IMR-90 (cell line): ENCODE measurements around the gene CDKL4. TPM values are rescaled to one million over a fixed set of nuclear protein-coding genes. Genes with fewer than 3 reads are reported as not detected.

ENCODE experiments used
- ATAC-seq: fragments of 200-7000 bp; cut with Tn5 transposase; 2 replicates; pipeline ENCODE4 v1.9.1; 2020; ENCODE audit warnings: low read depth, mild to moderate bottlenecking, moderate library complexity
- BruUV-seq: library from RNA; stranded (reverse); fragments of 400-500 nt; replicated peaks from 2 replicates; lab custom pipeline; 2021; lab: Mats Ljungman, UMichigan
- CTCF ChIA-PET: fragments of 300-600 bp; formaldehyde crosslinking; extraction: SDS; loops from one replicate; lab custom pipeline; 2021; ENCODE audit warnings: antibody characterized with exemption; lab: Yijun Ruan, JAX
- POLR2A ChIA-PET: fragments of 300-600 bp; sonication (Branson Sonifier 250); formaldehyde crosslinking; loops from one replicate; lab custom pipeline; 2022; ENCODE audit warnings: antibody characterized with exemption; ENCODE audit not compliant: unreplicated experiment; lab: Charles Lee
- DNase-seq: peaks from one replicate; pipeline ENCODE4 v3.0.0; 2013
- H2AFZ ChIP-seq: replicated peaks from 2 replicates; pipeline ENCODE3; 2013; ENCODE audit warnings: low read length, mild to moderate bottlenecking; ENCODE audit not compliant: poor library complexity
- H2AK5ac ChIP-seq: 2 replicates; pipeline ENCODE4 v1.6.1; 2013; ENCODE audit warnings: low read depth, low read length, inconsistent platforms
- H2AK9ac ChIP-seq: replicated peaks from 2 replicates; pipeline ENCODE3; 2013; ENCODE audit warnings: mild to moderate bottlenecking, low read depth, low read length, moderate library complexity; ENCODE audit not compliant: poor library complexity
- H2BK120ac ChIP-seq: 2 replicates; pipeline ENCODE4 v1.6.1; 2013; ENCODE audit warnings: low read depth, low read length, inconsistent platforms
- H2BK15ac ChIP-seq: 3 replicates; pipeline ENCODE4 v1.6.1; 2013; ENCODE audit warnings: low read depth, low read length, inconsistent platforms
- H2BK20ac ChIP-seq: 2 replicates; pipeline ENCODE4 v1.6.1; 2013; ENCODE audit warnings: low read depth, mild to moderate bottlenecking, inconsistent platforms, low read length, moderate library complexity
- H2BK5ac ChIP-seq: 2 replicates; pipeline ENCODE4 v1.6.1; 2013; ENCODE audit warnings: mild to moderate bottlenecking, low read depth, low read length, inconsistent platforms; ENCODE audit not compliant: poor library complexity, severe bottlenecking
- H3K14ac ChIP-seq: replicated peaks from 2 replicates; pipeline ENCODE4 v1.6.1; 2013; ENCODE audit warnings: low read depth, low read length, inconsistent platforms
- H3K18ac ChIP-seq: 2 replicates; pipeline ENCODE4 v1.6.1; 2013; ENCODE audit warnings: low read depth, low read length, control low read depth
- H3K23ac ChIP-seq: 2 replicates; pipeline ENCODE4 v1.6.1; 2013; ENCODE audit warnings: low read depth, low read length, inconsistent platforms
- H3K27ac ChIP-seq: 2 replicates; pipeline ENCODE4 v1.5.1; 2013; ENCODE audit warnings: mild to moderate bottlenecking, control low read depth, low read length; ENCODE audit not compliant: insufficient read depth
- H3K27me3 ChIP-seq: 2 replicates; pipeline ENCODE4 v1.6.1; 2013; ENCODE audit warnings: low read length; ENCODE audit not compliant: control insufficient read depth, insufficient read depth
- H3K36me3 ChIP-seq: 2 replicates; pipeline ENCODE4 v1.6.1; 2013; ENCODE audit warnings: low read length, mixed read lengths; ENCODE audit not compliant: control insufficient read depth, insufficient read depth
- H3K4ac ChIP-seq: 2 replicates; pipeline ENCODE4 v1.6.1; 2013; ENCODE audit warnings: low read depth, low read length, inconsistent platforms
- H3K4me1 ChIP-seq: 2 replicates; pipeline ENCODE4 v1.6.1; 2013; ENCODE audit warnings: low read length, mixed read lengths; ENCODE audit not compliant: control insufficient read depth, insufficient read depth
- H3K4me2 ChIP-seq: 2 replicates; pipeline ENCODE4 v1.6.1; 2013; ENCODE audit warnings: low read depth, mild to moderate bottlenecking, control low read depth, low read length, moderate library complexity
- H3K4me3 ChIP-seq: 2 replicates; pipeline ENCODE4 v1.5.1; 2013; ENCODE audit warnings: low read depth, mild to moderate bottlenecking, control low read depth, low read length, moderate library complexity; ENCODE audit not compliant: insufficient read depth
- H3K56ac ChIP-seq: 2 replicates; pipeline ENCODE4 v1.6.1; 2013; ENCODE audit warnings: low read length, inconsistent platforms; ENCODE audit not compliant: insufficient read depth; ENCODE audit errors: extremely low read depth
- H3K79me1 ChIP-seq, 2 experiments: 2 replicates each; pipeline ENCODE4 v1.6.1; 2013; ENCODE audit warnings: low read length in 2 of 2, inconsistent platforms in 1 of 2, low read depth in 1 of 2
- H3K9ac ChIP-seq: 2 replicates; pipeline ENCODE4 v1.6.1; 2013; ENCODE audit warnings: low read depth, low read length, control low read depth
- H3K9me1 ChIP-seq: 2 replicates; pipeline ENCODE4 v1.6.1; 2013; ENCODE audit warnings: low read length, inconsistent platforms; ENCODE audit not compliant: insufficient read depth
- H3K9me3 ChIP-seq: 2 replicates; pipeline ENCODE4 v1.6.1; 2013; ENCODE audit warnings: low read length; ENCODE audit not compliant: control insufficient read depth, insufficient read depth
- H4K20me1 ChIP-seq: 2 replicates; pipeline ENCODE4 v1.6.1; 2013; ENCODE audit warnings: low read length, inconsistent platforms; ENCODE audit not compliant: insufficient read depth
- H4K5ac ChIP-seq: 2 replicates; pipeline ENCODE4 v1.6.1; 2013; ENCODE audit warnings: mild to moderate bottlenecking, low read depth, low read length, control low read depth
- H4K8ac ChIP-seq, 2 experiments: 2 replicates each; pipeline ENCODE4 v1.6.1; 2013; ENCODE audit warnings: low read depth in 2 of 2, low read length in 2 of 2, control low read depth in 1 of 2, inconsistent platforms in 1 of 2
- H4K91ac ChIP-seq: 2 replicates; pipeline ENCODE4 v1.6.1; 2013; ENCODE audit warnings: low read depth, low read length, inconsistent platforms; ENCODE audit not compliant: insufficient read depth
- BHLHE40 ChIP-seq: fragments of 150-350 bp; IDR thresholded peaks from 2 replicates; pipeline ENCODE4 v1.6.1; 2016; ENCODE audit warnings: mild to moderate bottlenecking, low read depth, low read length
- CEBPB ChIP-seq: IDR thresholded peaks from 2 replicates; pipeline ENCODE4 v1.6.1; 2012; ENCODE audit warnings: low read depth, low read length, improper control_type of control experiment
- CHD1 ChIP-seq: IDR thresholded peaks from 2 replicates; pipeline ENCODE4 v1.6.1; 2012; ENCODE audit warnings: low read depth, low read length, improper control_type of control experiment
- FOS ChIP-seq: fragments of 150-350 bp; IDR thresholded peaks from 2 replicates; pipeline ENCODE4 v1.6.1; 2016; ENCODE audit warnings: low read depth, low read length
- MAFK ChIP-seq: IDR thresholded peaks from 2 replicates; pipeline ENCODE4 v1.6.1; 2012; ENCODE audit warnings: low read depth, low read length, improper control_type of control experiment
- MAZ ChIP-seq: IDR thresholded peaks from 2 replicates; pipeline ENCODE4 v1.6.1; 2012; ENCODE audit warnings: low read depth, mild to moderate bottlenecking, low read length, improper control_type of control experiment, moderate library complexity, borderline replicate concordance
- MXI1 ChIP-seq: IDR thresholded peaks from 2 replicates; pipeline ENCODE4 v1.6.1; 2012; ENCODE audit warnings: low read depth, mild to moderate bottlenecking, low read length, moderate library complexity, borderline replicate concordance
- NFE2L2 ChIP-seq: fragments of 150-350 bp; IDR thresholded peaks from 2 replicates; pipeline ENCODE4 v1.6.1; 2016; ENCODE audit warnings: low read depth, mild to moderate bottlenecking, low read length
- POLR2A ChIP-seq: IDR thresholded peaks from 2 replicates; pipeline ENCODE4 v1.6.1; 2012; ENCODE audit warnings: mild to moderate bottlenecking, low read depth, low read length
- RAD21 ChIP-seq: IDR thresholded peaks from 2 replicates; pipeline ENCODE4 v1.6.1; 2012; ENCODE audit warnings: low read length, improper control_type of control experiment
- RCOR1 ChIP-seq: IDR thresholded peaks from 2 replicates; pipeline ENCODE4 v1.6.1; 2012; ENCODE audit warnings: mild to moderate bottlenecking, low read length, improper control_type of control experiment; ENCODE audit not compliant: insufficient replicate concordance
- RFX5 ChIP-seq: IDR thresholded peaks from 2 replicates; pipeline ENCODE4 v1.8.0; 2012; ENCODE audit warnings: low read depth, mild to moderate bottlenecking, low read length, moderate library complexity
- SMC3 ChIP-seq: fragments of 150-350 bp; IDR thresholded peaks from 2 replicates; pipeline ENCODE4 v1.6.1; 2016; ENCODE audit warnings: low read depth, mild to moderate bottlenecking, antibody characterized with exemption, low read length, moderate library complexity
- WGBS, 2 experiments: methylation state at CpG; one replicate each; pipeline versions ENCODE4 v1.1.5 to v1.1.7; 2013; ENCODE audit warnings: missing lambda C conversion rate in 2 of 2; ENCODE audit not compliant: insufficient read length in 1 of 2; ENCODE audit errors: extremely low coverage in 2 of 2; 5-methylcytosine and 5-hydroxymethylcytosine counted together
- dilution Hi-C: fragments of 300-500 bp; cut with HindIII; formaldehyde crosslinking; loops from one replicate; pipeline ENCODE4 v1.14.3; 2018; ENCODE audit warnings: low sequenced_read_pairs; ENCODE audit not compliant: unreplicated experiment
- in situ Hi-C: fragments of 300-500 bp; cut with MboI; formaldehyde crosslinking; loops from 3 replicates; pipeline ENCODE4 v1.14.3; 2019; ENCODE audit warnings: low sequenced_read_pairs, inconsistent platforms, mixed read lengths
- intact Hi-C: fragments of 100-400 bp; cut with micrococcal nuclease; formaldehyde crosslinking; loops from 2 replicates; pipeline ENCODE4 v1.10.0; 2022
- polyA plus RNA-seq, 3 experiments: library from polyadenylated mRNA; depleted of rRNA; stranded (reverse); fragments of >200 nt; gene quantifications; 2 replicates each; pipeline ENCODE4 v1.2.3, GENCODE V29; 2012; ENCODE audit warnings: low replicate concordance in 1 of 3
- total RNA-seq: library from RNA; depleted of rRNA; stranded (reverse); fragments of >200 nt; gene quantifications from 2 replicates; pipeline ENCODE4 v1.2.3, GENCODE V29; 2012
- TF ChIP-seq, protein P1 (sequence below): fragments of 150-350 bp; IDR thresholded peaks from 2 replicates; pipeline ENCODE4 v1.6.1; 2017; ENCODE audit warnings: mild to moderate bottlenecking, antibody characterized with exemption, low read length, low read depth
- TF ChIP-seq, protein P2 (sequence below): fragments of 150-350 bp; IDR thresholded peaks from 2 replicates; pipeline ENCODE4 v1.6.1; 2016; ENCODE audit warnings: low read depth, mild to moderate bottlenecking, low read length, moderate library complexity, borderline replicate concordance
- TF ChIP-seq, protein P3 (sequence below): conservative IDR thresholded peaks from 2 replicates; pipeline ENCODE4 v1.5.1; 2012; ENCODE audit warnings: mild to moderate bottlenecking, low read depth, low read length, improper control_type of control experiment

Gene CDKL4
- total and polyA plus RNA-seq, 2 of the 4 experiments (the other 2 are of a cell fraction), result not detected

DNA sequence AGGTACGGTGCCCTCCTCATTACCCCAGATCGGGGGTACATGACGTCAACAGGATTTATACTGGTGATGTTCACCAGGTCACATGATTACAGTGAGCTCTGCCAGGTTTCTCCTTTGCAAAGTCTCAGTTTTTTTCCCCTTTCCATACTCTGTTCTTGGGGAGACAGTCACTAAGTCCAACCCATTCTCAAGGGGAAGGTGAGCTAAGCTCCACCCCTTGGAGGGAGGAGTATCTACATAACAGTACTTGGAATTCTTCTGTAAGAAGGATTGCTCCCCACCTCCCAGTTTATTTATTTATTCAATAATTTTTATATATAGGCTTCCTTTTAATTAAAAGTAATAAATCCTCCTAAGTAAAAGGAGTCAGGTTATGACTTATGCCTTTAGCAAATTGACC lies 88.8 kb downstream of the CDKL4 start:
- Histone ChIP-seq H3K79me1 (no peaks in the 10 kb centered on the region), H4K91ac (no peak overlapping the region), H3K27ac (no peak overlapping the region), H3K18ac (no peak overlapping the region), H3K27me3 (no peaks in the 10 kb centered on the region), H2AFZ (no peak overlapping the region), H4K5ac (no peak overlapping the region), H3K14ac (no peak overlapping the region), H4K8ac (no peak overlapping the region), H3K56ac (no peak overlapping the region), H3K23ac (no peak overlapping the region), H3K4me2 (no peak overlapping the region), H4K20me1 (no peaks in the 10 kb centered on the region), H3K36me3 (no peaks in the 10 kb centered on the region), H2AK9ac (no peak overlapping the region), H3K4me3 (no peak overlapping the region), H2BK20ac (no peak overlapping the region), H2BK120ac (no peak overlapping the region), H2BK5ac (no peak overlapping the region), H3K9me1 (no peaks in the 10 kb centered on the region; the same call in 1 of the 2 replicates), H2BK15ac (no peak overlapping the region), H3K4ac (no peak overlapping the region), H3K4me1 (no peaks in the 10 kb centered on the region; the same call in 1 of the 2 replicates), H3K9me3 (no peaks in the 10 kb centered on the region), H3K9ac (no peak overlapping the region), H2AK5ac (no peak overlapping the region)
- DNase-seq, result no peak
- CTCF ChIA-PET, result no interaction called here
- no CpG with 5 or more reads among the region's 3 CpGs for WGBS, 2 experiments
- dilution Hi-C loops (no loop called here), intact Hi-C loops (no loop called here), in situ Hi-C loops (no loop called here)
- BruUV-seq, result no TSS peak
- POLR2A ChIA-PET, result no interaction called here
- TF ChIP-seq MXI1 (no peak), MAFK (no peak), POLR2A (no peak), MAZ (no peak), RFX5 (no peak), SMC3 (no peak), NFE2L2 (no peak), RAD21 (no peak), CHD1 (no peak), RCOR1 (no peak), BHLHE40 (no peak), CEBPB (no peak), FOS (no peak)
- TF ChIP-seq, protein P1, sequence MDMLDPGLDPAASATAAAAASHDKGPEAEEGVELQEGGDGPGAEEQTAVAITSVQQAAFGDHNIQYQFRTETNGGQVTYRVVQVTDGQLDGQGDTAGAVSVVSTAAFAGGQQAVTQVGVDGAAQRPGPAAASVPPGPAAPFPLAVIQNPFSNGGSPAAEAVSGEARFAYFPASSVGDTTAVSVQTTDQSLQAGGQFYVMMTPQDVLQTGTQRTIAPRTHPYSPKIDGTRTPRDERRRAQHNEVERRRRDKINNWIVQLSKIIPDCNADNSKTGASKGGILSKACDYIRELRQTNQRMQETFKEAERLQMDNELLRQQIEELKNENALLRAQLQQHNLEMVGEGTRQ, result no peak
- TF ChIP-seq, protein P2, sequence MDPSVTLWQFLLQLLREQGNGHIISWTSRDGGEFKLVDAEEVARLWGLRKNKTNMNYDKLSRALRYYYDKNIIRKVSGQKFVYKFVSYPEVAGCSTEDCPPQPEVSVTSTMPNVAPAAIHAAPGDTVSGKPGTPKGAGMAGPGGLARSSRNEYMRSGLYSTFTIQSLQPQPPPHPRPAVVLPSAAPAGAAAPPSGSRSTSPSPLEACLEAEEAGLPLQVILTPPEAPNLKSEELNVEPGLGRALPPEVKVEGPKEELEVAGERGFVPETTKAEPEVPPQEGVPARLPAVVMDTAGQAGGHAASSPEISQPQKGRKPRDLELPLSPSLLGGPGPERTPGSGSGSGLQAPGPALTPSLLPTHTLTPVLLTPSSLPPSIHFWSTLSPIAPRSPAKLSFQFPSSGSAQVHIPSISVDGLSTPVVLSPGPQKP, result no peak
- TF ChIP-seq, protein P3, sequence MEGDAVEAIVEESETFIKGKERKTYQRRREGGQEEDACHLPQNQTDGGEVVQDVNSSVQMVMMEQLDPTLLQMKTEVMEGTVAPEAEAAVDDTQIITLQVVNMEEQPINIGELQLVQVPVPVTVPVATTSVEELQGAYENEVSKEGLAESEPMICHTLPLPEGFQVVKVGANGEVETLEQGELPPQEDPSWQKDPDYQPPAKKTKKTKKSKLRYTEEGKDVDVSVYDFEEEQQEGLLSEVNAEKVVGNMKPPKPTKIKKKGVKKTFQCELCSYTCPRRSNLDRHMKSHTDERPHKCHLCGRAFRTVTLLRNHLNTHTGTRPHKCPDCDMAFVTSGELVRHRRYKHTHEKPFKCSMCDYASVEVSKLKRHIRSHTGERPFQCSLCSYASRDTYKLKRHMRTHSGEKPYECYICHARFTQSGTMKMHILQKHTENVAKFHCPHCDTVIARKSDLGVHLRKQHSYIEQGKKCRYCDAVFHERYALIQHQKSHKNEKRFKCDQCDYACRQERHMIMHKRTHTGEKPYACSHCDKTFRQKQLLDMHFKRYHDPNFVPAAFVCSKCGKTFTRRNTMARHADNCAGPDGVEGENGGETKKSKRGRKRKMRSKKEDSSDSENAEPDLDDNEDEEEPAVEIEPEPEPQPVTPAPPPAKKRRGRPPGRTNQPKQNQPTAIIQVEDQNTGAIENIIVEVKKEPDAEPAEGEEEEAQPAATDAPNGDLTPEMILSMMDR, result no peak
- ATAC-seq, result no peak
